Measurements from ENCODE around the gene GSG1L. TPM values are rescaled to one million over a fixed set of nuclear protein-coding genes. Genes with fewer than 3 reads are reported as not detected.
"Not testable (repeated sequence)": the region's sequence is repeated elsewhere in the genome, so short reads cannot be mapped to it uniquely, and the experiment has no call there.

Gene GSG1L
- total RNA-seq, 1 donor from 2014 or later, result 0.19 TPM

DNA sequence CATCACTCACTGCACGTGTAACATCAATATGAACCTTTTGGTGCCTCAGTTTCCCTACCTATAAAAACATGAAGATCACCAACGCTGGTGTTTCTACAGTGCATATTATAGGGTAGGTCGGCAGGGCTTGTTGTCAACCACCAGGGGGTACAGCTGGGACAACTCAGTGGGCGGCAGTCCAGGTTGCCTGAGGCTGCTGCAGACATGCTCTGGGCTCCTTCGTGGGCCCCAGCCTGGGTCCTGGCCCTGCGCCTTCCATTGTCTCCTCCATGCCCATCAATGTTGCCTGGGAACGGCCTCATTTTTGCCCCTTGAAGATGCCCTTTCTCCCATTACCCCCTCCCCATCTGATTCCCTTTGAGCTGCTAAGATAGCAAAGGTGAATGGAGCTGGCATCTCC is 89.8 kb downstream of the GSG1L start:
- ATAC-seq (no peak), DNase-seq (ENCODE audit: missing footprints) (no peak)
- intact Hi-C loops (cut with DNase I), result loop anchor here (2.0 kb wide), 1 partner anchor 97 kb away; no protein-coding TSS in a partner anchor

DNA sequence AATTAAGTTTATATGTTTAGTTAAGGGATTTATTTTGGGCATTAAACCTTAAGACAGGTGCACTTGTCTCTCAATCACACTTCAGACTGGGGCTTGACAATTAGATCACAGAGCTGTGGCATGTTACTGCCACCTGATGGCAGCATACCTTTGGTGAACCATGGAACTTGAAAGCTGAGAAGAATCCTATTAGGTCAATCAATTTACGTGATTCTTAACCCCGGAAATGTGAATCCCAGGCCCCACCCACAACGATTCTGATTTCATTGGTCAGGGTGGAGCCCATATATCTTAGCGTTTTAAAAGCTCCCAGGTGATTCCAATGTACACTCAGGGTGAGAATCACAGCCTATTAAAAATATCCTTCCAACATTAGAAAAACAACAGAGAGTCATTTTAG is 91.0 kb downstream of the GSG1L start:
- intact Hi-C loops (cut with DNase I), result loop anchor here (2.0 kb wide), 1 partner anchor 98 kb away; no protein-coding TSS in a partner anchor
- DNase-seq (ENCODE audit: missing footprints) (no peak), ATAC-seq (no peak)

DNA sequence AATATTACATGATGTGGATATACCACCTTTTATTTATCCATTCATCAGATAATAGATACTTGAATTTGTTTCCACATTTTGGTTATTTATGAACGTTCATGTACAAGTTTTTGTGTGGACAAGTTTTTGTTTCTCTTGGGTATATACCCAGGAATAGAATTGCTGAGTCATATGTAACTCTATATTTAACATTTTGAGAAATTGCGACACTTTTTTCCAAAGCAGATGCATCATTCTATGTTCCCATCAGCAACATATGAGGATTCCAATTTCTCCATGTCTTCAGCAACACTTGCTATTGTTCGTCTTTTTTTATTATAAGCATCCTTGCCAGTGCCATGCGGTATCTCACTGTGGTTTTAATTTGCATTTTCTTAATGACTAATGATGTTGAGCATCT is 93.9 kb downstream of the GSG1L start:
- no peak for ATAC-seq
- intact Hi-C loops (cut with DNase I), result no loop called here
- DNase-seq (ENCODE audit: missing footprints), result no peak

DNA sequence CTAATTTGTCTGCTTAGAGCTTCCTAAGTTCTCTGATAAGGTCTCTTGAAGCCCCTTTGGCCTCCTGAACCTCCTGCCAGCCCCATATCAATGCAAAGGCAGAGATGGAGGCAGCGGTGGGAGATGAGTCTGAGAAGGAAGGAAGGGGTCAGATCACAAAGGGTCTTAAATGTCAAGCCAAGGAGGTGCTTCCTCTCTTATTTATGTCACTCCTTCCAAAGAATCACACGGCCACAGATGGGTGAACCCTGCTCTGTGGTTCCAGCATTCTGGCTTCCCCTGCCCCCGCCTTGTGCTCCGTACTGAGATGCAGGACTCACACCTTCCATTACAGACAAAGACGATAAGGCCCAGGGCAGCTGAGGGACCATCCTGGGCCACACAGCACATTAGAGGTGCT is 96.3 kb downstream of the GSG1L start:
- DNase-seq (ENCODE audit: missing footprints) (no peak), ATAC-seq (no peak)
- intact Hi-C loops (cut with DNase I), result no loop called here

DNA sequence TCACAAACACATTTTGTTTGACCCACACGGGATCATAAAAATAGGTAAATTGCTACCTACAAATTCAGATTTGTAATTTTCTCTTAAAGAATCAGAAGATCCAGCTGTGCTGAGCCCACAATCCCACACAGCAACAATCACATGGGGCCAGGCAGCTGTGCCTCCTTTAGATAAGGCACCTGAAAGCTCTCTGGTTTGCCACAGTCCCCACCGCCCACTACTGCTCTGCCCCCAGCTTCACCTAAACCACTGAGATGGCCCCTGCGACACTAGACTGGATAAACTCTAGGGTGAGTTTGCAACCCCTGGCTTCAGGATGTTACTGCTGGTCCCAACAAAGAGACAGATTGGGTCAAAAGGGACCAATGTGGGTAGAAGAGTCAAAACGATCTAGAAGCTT is 96.8 kb downstream of the GSG1L start:
- no peak for ATAC-seq
- intact Hi-C loops (cut with DNase I), result no loop called here
- no peak for DNase-seq (ENCODE audit: missing footprints)

DNA sequence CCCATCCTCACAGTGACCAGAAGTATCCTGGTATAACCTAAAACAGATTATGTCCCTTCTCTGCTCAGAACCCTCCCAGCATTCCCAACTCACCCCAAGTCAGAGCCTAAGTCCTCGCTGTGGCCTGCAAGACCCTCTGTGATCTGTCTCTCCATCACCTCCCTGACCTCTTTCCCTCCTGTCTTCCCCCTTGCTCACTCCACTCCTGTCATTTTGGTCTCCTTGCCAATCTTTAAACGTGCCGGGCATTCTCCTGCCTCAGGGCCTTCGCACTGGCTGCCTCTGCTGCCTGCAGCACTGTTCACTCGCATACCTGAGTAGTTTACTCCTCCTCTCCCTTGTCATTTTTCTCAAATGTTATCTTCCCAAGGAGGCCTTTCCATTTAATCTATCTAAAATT is 97.7 kb downstream of the GSG1L start:
- no peak for DNase-seq (ENCODE audit: missing footprints)
- no peak for ATAC-seq
- intact Hi-C loops (cut with DNase I), result no loop called here

DNA sequence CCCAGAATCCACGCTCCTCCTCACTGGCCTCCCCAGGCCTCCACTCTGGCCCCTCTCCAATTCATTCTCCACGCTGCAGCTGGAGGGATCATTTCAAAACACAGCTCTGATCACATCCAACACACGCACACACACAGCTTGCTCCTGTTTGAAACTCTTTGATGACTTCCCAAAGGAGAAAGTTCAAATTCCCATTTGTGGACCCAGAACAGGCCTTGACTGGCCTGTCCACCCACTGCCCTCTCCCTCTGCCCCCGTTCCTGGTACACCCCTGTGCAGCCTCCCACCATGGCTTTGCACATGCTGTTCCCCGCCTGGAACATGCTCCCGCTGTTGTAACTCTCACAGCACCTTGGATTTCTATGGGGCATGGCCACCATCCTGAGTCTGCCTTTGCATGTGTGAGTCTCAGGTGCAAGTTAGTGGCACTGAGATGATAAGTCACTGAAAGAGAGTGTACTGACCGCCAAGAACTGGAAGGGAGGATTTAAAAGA is 100.0 kb downstream of the GSG1L start:
- DNase-seq (ENCODE audit: missing footprints) (no peak), ATAC-seq (no peak)
- intact Hi-C loops (cut with DNase I), result no loop called here

DNA sequence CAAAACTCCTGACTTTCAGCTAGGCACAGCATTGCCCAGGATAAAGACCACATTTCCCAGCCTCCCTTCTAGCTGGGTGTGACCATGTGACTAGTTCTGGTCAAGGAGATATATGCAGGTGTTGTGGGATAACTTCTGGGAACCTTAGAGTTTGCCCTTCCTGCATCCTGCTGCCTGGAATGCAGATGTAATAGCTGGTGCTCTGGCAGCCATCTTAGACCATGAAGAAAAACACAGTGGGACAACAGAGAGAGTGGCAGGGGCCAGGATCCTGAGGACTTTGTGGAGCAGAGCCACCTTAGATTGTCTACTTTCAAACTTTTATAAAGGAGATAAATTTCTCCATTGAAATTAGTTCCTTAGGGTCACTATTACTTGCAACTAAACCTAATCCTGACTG is 101.3 kb downstream of the GSG1L start:
- ATAC-seq (no peak), DNase-seq (ENCODE audit: missing footprints) (no peak)
- intact Hi-C loops (cut with DNase I), result no loop called here

DNA sequence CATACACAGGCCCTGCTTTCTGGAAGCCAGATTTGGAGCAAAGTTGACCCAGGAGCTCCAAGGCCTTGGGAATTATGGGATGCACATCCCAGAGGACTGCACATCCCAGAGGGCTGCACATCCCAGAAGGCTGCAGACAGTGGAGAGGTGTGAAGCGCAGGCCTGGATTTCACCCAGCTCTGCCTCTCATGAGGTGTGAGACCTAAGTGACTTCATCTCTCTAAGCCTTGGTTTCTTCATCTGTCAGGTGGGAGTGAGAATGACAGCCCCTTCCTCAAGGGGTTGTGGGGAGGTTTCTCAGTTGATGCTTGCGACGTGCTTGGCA is 102.3 kb downstream of the GSG1L start:
- intact Hi-C loops (cut with DNase I), result no loop called here

DNA sequence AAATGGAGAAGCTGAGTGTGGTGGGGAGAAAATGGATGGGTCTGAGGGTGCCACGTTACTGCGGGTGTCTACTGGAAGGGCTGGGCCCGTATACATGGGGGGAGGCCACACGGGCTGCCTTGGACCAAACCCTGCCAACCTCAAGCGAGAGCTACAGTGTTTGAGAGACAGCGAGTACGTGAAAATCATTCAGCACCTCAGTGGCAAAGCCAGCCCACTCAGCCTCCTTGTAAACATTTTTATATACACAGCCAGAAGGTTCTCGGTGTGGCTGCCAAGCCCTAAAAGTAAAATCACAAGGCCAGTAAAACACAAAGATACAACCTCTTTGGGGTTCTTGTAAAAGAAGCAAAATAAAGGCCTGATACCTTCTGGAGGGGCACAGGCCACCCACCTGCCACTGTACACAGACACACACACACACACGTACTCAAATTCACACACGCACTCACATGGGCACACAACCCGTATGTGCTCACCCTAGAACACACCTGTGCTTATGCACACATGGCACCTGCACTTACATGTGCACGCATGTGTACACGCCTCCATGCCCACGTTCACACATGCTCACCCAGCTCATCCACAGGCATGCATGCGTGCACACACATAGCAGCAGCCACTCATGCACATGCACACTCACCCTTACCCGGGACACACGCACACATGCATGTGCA is 102.8 kb downstream of the GSG1L start:
- no peak for DNase-seq (ENCODE audit: missing footprints)
- intact Hi-C loops (cut with DNase I), result no loop called here

More for the DNA sequence above, 102.3 kb downstream of the GSG1L start:
- DNase-seq (ENCODE audit: missing footprints) (no peak), ATAC-seq (no peak)

DNA sequence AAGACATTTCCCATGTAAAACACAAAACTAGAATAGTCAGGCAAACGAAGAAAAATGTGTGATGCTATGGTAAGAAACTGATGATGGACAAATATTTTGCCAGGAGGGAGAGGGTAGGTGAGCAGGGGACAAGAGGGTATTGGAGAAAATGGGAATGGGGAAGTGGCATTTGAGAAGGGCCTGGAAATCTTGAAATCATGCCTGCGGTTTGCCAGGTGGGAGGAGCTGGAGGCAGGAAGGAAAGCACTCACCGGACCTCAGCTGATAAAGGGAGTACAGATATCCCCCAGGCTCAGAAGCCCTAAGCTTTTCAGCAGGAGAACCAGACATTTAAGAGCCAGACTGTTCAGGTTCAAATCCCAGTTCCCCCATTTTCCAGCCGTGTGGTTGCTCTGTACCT is 103.6 kb downstream of the GSG1L start:
- ATAC-seq (no peak), DNase-seq (ENCODE audit: missing footprints) (no peak)
- intact Hi-C loops (cut with DNase I), result no loop called here

More for the DNA sequence above, 102.8 kb downstream of the GSG1L start:
- ATAC-seq, result no peak

DNA sequence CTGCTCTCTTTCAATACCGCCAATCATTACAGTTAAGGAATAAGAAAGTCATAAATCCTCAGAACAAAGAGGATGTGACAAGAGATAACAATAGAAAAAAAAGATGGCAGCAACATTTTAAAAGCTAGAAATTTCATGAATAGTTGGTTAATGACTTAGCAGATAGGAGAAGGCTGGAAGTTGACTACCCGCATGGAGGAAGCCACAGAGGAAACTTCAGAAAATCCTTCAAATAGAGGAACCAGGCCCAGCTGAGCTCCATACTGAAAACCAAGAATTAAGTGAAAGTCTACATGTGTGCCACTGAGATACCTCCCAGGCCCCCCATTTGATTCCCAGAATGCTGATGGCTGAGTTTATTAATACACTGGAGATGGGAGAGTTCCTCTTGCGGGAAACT is 109.3 kb downstream of the GSG1L start:
- intact Hi-C loops (cut with DNase I), result no loop called here

DNA sequence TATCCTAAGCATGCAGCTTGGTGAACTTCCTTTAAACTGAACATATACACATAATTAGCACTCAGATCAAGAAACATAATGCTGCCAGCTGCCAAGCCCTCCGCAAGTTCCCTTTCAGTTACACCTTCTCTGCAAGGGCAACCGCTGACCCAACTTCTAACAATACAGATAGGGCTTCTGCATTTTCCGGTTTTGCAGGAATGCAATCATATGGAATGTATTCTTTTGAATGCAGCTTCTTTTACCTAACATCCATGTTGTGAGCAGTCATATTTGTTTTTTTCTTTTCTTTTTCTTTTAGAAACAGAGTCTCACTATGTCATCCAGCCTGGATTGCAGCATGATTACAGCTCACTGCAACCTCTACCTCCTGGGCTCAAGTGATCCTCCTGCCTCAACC is 110.7 kb downstream of the GSG1L start:
- DNase-seq (ENCODE audit: missing footprints), result no peak
- intact Hi-C loops (cut with DNase I), result no loop called here
- no peak for ATAC-seq

More for the DNA sequence above, 109.3 kb downstream of the GSG1L start:
- DNase-seq (ENCODE audit: missing footprints) (no peak), ATAC-seq (no peak)

DNA sequence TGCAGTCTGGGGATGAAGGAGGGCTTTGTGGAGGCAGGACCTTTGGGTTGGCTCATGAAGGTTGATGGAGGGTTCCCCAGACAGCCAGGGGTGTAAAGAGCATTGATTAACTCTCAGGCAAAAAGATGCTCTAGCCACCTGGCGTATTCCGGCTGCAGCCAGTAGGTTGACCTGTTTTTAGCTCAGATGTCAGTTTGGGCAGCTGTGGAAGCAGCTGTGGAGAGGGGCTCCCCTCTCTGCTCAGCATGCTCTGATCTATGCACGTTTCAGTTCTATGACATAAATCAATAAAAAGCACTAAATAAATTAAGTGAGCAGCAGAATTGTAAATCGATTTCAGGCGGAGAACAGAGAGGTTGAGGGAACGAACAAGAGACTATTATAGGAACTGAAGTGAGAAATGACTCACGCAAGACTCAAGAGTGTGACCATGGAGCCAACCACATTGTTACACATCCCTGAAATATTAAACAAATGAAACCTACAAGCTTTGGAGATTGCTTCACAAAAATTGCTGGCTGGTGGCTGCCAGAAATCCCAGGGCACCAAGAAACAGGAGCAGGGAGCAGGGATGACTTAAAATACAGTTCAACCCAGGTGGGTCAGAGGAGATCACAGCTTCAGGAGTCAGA is 111.9 kb downstream of the GSG1L start:
- ATAC-seq (no peak), DNase-seq (ENCODE audit: missing footprints) (no peak)
- intact Hi-C loops (cut with DNase I), result no loop called here

DNA sequence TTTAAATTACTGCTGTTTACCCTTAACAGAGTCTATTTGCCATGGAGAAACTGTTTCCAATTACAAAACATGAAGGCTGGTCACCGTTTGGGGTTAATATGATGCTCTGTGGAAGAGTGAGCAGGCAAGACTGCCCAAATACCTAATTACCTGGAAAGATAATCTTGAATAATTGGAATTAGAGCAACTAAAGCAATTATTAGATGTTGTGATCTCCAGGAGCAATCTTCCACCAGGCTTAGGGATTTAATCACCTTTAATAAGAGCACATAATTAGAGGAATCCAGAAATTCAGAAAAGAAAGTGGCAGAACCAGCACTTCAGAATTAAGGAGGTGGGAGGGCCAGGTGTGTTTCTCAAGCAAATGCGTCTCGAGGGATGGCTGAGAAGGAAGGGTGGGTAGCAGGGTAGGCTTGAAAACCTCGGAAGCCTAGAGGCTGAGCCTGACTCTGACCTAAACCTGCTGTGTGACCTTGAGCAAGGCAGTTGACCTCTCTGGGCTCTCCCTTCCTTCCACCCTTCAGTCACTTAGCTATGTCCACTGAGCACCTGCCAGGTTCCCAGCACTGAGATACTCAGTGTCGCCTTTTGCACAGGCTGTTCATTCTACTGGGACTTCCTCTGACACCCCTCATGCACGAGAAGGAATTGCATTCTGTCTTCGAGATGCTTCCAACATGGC is 113.2 kb downstream of the GSG1L start:
- intact Hi-C loops (cut with DNase I), result no loop called here
- no peak for ATAC-seq
- DNase-seq (ENCODE audit: missing footprints), result no peak

DNA sequence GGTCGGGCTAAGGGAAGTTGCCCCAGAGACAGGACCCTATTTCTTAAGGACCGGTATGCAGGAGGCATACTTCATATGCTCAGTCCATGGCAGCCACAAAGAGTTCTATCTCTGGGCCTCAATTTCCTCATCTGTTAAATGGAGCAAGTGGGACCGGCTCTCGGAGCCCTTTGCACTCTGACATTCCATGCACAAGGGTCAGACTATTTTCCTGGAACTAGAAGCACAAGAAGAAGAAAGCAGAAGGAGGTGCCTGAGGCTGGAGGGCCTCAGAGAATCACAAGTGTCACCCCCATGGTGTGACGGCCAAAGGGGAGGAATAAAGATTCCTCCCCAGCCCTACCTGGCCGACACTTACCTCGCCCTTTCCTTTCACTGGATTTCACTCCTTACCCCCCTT is 115.8 kb downstream of the GSG1L start:
- intact Hi-C loops (cut with DNase I), result no loop called here
- no peak for DNase-seq (ENCODE audit: missing footprints)
- ATAC-seq, result no peak

DNA sequence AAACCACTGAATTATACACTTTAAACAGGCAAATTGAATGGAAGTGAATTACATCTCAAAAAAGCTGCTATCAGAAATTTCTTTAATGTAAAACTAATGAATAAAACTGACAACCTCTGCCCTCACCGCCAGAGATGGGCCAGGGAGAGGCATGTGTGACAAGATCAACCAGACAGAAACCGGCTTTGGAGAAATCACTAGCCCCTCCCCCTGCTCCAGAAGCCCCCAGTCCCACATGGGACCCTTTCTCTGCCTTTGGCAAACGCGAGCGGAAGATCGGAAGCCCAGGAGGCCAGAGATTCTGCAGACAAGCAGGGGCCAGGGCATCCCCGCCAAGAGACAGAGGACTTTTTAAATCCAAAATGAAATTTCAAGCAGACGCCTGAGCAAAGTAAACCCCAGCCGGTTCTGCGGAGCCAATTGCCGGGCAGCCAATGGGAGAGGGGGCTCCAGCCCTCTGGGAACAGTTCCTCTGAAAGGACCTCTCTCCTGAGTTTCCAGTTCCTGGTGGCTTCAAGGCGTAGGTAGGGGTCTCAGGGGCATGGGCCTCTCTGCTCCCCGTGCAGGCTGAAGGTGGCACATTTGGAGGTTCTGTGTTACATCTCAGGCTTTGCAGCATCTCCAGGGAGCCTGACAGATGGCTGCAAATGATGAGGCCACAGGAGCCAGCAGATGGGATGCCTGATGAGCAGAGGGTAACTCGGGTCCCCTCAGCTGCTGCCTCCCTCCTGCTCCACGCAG is 118.1 kb downstream of the GSG1L start:
- ATAC-seq (no peak), DNase-seq (ENCODE audit: missing footprints) (no peak)
- intact Hi-C loops (cut with DNase I), result no loop called here

DNA sequence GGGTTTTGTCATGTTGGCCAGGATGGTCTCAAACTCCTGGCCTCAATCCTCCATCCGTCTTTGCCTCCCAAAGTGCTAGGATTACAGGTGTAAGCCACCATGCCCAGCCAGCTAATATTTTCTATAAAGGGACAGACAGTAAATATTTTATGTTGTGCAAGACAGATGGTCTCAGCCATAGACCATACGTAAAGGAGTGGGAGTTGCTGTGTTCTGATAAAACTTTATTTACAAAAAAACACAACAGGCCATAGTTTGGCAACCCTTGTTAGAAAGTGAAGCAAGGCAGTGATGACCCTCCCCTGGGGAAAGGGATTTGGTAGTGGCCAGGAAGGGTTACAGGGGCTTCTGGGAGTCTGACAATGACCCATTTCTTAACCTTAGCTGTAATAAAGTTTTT is 119.7 kb downstream of the GSG1L start:
- intact Hi-C loops (cut with DNase I), result no loop called here
- no peak for DNase-seq (ENCODE audit: missing footprints)
- no peak for ATAC-seq

DNA sequence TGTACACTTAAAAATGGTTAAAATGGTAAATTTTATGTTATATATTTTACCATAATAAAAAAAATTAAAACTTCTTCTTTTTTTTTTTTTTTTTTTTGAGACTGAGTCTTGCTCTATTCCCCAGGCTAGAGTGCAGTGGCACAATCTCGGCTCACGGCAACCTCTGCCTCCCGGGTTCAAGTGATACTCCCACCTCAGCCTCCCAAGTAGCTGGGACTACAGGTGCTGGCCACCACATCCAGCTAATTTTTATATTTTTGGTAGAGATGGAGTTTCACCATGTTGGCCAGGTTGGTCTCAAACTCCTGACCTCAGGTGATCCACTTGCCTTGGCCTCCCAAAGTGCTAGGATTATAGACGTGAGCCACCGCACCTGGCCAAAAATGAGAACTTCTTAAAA is 121.4 kb downstream of the GSG1L start:
- intact Hi-C loops (cut with DNase I); DNase-seq (ENCODE audit: missing footprints); ATAC-seq: not testable (repeated sequence)
